Dendritic cell treated with granulocyte-macrophage colony-stimulating factor and Interleukin-4, amounts not matched to agents 40 ng/mL and 50 ng/mL, for 4 days (primary cell): Measurements from ENCODE around the gene TMEM200C.
A peak's percentile ranks its signal among the peaks of the same experiment; 100 is the strongest.

ENCODE experiments used
- H3K27ac Mint-ChIP-seq: one replicate; pipeline ENCODE4 v1.8.0; 2022; ENCODE audit warnings: mild to moderate bottlenecking, mixed read lengths
- H3K27me3 Mint-ChIP-seq: one replicate; pipeline ENCODE4 v1.8.0; 2022; ENCODE audit warnings: mild to moderate bottlenecking, mixed read lengths
- H3K36me3 Mint-ChIP-seq: one replicate; pipeline ENCODE4 v1.8.0; 2022; ENCODE audit warnings: low read depth, mixed read lengths
- H3K4me1 Mint-ChIP-seq: one replicate; pipeline ENCODE4 v1.8.0; 2022; ENCODE audit warnings: low read depth, mixed read lengths
- H3K4me3 Mint-ChIP-seq: one replicate; pipeline ENCODE4 v1.8.0; 2022; ENCODE audit warnings: mild to moderate bottlenecking, moderate library complexity, mixed read lengths
- H3K9me3 Mint-ChIP-seq: one replicate; pipeline ENCODE4 v1.8.0; 2022; ENCODE audit warnings: mixed read lengths
- intact Hi-C: fragments of 100-400 bp; cut with micrococcal nuclease; formaldehyde crosslinking; loops from one replicate; pipeline ENCODE4 v1.15.0; 2022

The TMEM200C gene

GRCh38 chr18:5895299-5895875 lies at the start of gene TMEM200C:
TSS of gene TMEM200C (minus strand) at chr18:5895522. CDS start at chr18:5892063, 3,459 bp downstream.
- Mint-ChIP-seq H3K4me1 (peaks cover 18% of the 10 kb centered on the region), H3K27me3 (peaks cover 83% of the 10 kb centered on the region), H3K9me3 (no peaks in the 10 kb centered on the region), H3K27ac (no peak within 1 kb of the TSS), H3K36me3 (no peaks in the 10 kb centered on the region), H3K4me3 (peak within 1 kb of the TSS; percentile 71)
- intact Hi-C loops, result no loop called here

DNA sequence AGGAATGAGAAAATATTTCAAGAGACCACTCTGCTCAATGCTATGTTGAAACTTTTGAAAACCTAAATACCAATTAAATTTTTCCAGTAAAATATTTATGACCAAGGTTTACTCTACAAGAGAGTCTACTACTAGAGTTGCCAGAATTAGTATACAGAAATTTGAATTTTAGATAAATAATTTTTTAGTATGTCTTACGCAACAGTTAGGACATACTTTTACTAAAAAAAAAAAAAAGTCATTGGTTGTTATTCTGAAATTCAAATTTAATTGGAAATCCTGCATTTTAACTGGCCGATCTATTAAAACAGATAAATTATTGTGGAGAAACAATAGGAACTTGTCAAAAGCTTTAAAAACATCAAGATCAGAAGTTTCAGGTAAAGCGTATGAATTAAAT lies 49.1 kb upstream of the TMEM200C start:
- Mint-ChIP-seq H3K4me3 (no peak overlapping the region), H3K36me3 (no peaks in the 10 kb centered on the region)
- intact Hi-C loops, result no loop called here

GRCh38 chr18:5943514-5943913 lies 48.2 kb upstream of the TMEM200C start:
- Mint-ChIP-seq H3K4me1 (no peaks in the 10 kb centered on the region), H3K27ac (no peak overlapping the region), H3K9me3 (no peaks in the 10 kb centered on the region), H3K27me3 (peaks cover 10% of the 10 kb centered on the region), H3K4me3 (no peak overlapping the region), H3K36me3 (no peaks in the 10 kb centered on the region)
- intact Hi-C loops, result no loop called here

More for the DNA sequence above, 49.1 kb upstream of the TMEM200C start:
- H3K9me3 Mint-ChIP-seq, result no peaks in the 10 kb centered on the region
- H3K27me3 Mint-ChIP-seq, result peaks cover 10% of the 10 kb centered on the region
- H3K4me1 Mint-ChIP-seq, result no peaks in the 10 kb centered on the region
- no peak overlapping the region for H3K27ac Mint-ChIP-seq

DNA sequence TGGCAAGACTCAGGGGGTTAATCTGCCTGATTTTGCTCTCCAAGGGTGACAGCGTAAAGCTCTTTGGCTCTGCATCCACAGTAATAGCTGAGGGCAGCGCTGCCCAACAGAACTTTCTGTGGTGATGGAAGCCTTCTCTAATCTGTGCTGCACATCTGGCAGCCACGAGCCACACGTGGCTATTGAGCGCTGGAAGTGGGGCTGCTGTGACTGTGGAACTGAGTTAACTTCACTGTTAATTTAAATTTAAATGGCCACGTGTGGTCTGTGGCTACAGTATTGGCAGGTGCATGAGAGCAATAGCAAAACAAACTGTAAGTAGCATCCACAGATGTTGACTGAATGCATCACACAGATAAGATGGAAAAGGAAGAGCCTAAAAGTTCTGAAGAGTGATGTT lies 47.3 kb upstream of the TMEM200C start:
- intact Hi-C loops, result no loop called here
- no peak overlapping the region for H3K27ac Mint-ChIP-seq
- H3K36me3 Mint-ChIP-seq, result no peaks in the 10 kb centered on the region
- no peak overlapping the region for H3K4me3 Mint-ChIP-seq
- H3K9me3 Mint-ChIP-seq, result no peaks in the 10 kb centered on the region
- H3K4me1 Mint-ChIP-seq, result no peaks in the 10 kb centered on the region
- H3K27me3 Mint-ChIP-seq, result peaks cover 12% of the 10 kb centered on the region

GRCh38 chr18:5941890-5942289 lies 46.6 kb upstream of the TMEM200C start:
- Mint-ChIP-seq H3K9me3 (no peaks in the 10 kb centered on the region), H3K27me3 (peaks cover 12% of the 10 kb centered on the region), H3K4me3 (no peak overlapping the region), H3K4me1 (no peaks in the 10 kb centered on the region), H3K36me3 (no peaks in the 10 kb centered on the region), H3K27ac (no peak overlapping the region)
- intact Hi-C loops, result no loop called here

GRCh38 chr18:5939801-5940667 lies 44.7 kb upstream of the TMEM200C start:
- no peaks in the 10 kb centered on the region for H3K36me3 Mint-ChIP-seq

DNA sequence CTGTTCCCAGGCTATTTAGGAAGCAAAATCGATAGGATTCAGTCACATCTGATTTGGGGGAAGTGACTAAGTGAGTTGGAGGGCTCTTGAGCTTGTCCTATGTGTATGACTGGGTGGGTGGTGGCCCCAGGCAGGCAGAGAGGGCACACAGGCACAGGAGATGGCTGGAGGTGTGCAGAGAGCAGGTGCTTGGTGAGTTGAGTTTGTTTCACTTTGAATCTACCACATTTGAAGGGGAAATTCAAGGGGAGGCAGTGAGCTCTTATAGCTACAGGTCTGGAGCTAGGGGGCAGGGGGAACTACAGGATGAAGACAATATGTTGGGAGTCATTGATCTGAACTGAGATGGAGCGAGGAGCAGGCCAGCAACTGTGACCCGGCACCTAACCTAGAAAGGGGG lies 42.5 kb upstream of the TMEM200C start:
- Mint-ChIP-seq H3K9me3 (no peaks in the 10 kb centered on the region), H3K27me3 (peaks cover 5% of the 10 kb centered on the region), H3K36me3 (no peaks in the 10 kb centered on the region), H3K4me1 (no peaks in the 10 kb centered on the region), H3K4me3 (no peak overlapping the region), H3K27ac (no peak overlapping the region)
- intact Hi-C loops, result no loop called here

More at GRCh38 chr18:5939801-5940667, 44.7 kb upstream of the TMEM200C start:
- no peak overlapping the region for H3K27ac Mint-ChIP-seq
- H3K27me3 Mint-ChIP-seq, result peaks cover 12% of the 10 kb centered on the region
- no peaks in the 10 kb centered on the region for H3K9me3 Mint-ChIP-seq
- no peaks in the 10 kb centered on the region for H3K4me1 Mint-ChIP-seq
- intact Hi-C loops, result no loop called here
- H3K4me3 Mint-ChIP-seq, result no peak overlapping the region

- Mint-ChIP-seq H3K27me3 (peaks cover 2% of the 10 kb centered on the region), H3K4me1 (no peaks in the 10 kb centered on the region), H3K4me3 (no peak overlapping the region), H3K9me3 (no peaks in the 10 kb centered on the region), H3K27ac (no peak overlapping the region), H3K36me3 (no peaks in the 10 kb centered on the region)
- intact Hi-C loops, result no loop called here
Measured at GRCh38 chr18:5937121-5937520, 41.8 kb upstream of the TMEM200C start.

DNA sequence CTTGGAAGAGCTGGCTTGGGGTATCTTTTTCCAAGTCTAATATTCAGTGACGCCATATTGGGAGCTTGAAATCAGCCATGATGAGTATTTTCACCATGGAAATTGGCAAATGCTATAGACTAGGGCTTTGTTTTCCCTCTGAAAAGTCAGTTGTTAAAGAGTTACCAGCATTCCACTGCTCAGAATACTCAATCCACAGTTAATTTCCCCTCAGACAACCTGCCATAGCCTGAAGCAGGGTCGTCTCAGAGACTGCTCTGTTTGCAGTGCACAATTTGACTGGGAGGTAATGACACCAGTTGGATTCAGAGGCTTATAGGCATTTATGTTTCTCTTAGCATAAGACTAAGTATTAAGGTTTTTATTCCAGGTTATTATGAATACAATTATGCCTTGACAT lies 35.5 kb upstream of the TMEM200C start:
- Mint-ChIP-seq H3K9me3 (peaks cover 8% of the 10 kb centered on the region), H3K4me1 (no peaks in the 10 kb centered on the region), H3K4me3 (no peak overlapping the region), H3K27ac (no peak overlapping the region), H3K36me3 (no peaks in the 10 kb centered on the region), H3K27me3 (peaks cover 8% of the 10 kb centered on the region)
- intact Hi-C loops, result no loop called here

DNA sequence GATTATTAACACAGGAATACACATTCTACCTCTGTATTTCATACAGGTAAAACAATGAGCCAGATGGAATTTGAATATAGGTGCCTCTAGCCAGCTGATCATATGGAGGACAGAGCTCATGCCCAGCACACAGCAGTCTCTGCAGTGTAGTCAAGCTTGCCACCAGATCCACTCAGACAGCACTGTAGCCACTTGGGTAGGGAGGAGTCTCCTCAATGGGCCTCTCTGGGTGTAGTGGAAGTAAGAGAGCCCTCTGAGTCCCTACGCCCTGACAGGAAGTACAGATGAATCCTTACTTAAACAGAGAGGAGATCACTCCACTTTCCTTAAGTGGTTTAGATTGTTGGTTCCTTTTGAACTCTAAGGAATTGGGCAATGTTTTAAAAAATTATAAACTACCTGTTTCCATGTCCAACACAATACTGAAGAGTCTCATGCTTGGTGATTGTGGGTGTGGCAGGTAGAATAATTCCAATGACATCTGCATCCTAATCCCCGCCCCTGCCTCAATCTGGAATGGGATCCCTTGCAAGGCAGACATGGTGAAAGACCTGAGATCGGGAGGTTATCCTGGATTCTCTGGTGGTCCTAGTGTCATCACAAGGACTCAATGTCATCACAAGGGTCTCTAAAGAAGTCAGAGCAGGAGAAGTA lies 23.0 kb upstream of the TMEM200C start:
- Mint-ChIP-seq H3K27me3 (no peaks in the 10 kb centered on the region), H3K36me3 (no peaks in the 10 kb centered on the region), H3K4me1 (peaks cover 7% of the 10 kb centered on the region), H3K9me3 (no peaks in the 10 kb centered on the region), H3K27ac (no peak overlapping the region), H3K4me3 (no peak overlapping the region)
- intact Hi-C loops, result no loop called here

- H3K27me3 Mint-ChIP-seq, result no peaks in the 10 kb centered on the region
- intact Hi-C loops, result no loop called here
Measured at GRCh38 chr18:5914951-5915350, 19.6 kb upstream of the TMEM200C start.

DNA sequence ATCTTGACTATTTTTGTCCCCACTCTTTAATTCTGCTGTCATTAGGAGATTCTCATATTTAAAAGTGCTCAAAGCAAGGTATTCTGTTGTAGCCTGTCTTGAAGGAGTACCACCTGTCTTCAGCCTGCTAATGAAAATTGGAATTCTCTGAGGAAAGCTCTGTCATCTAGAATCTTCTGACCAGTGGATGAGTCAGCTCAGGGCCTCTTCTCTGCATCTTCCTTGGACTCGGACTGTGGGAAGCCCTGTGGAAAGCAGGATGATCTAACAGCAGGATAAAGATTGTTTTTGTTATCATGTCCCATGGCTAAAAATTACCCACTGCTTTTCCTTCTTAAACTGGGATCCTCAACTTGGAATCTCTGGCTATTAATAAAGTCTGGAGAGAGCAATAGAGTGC lies 18.7 kb upstream of the TMEM200C start:
- Mint-ChIP-seq H3K36me3 (no peaks in the 10 kb centered on the region), H3K27ac (no peak overlapping the region), H3K27me3 (no peaks in the 10 kb centered on the region), H3K4me1 (no peaks in the 10 kb centered on the region), H3K4me3 (no peak overlapping the region), H3K9me3 (no peaks in the 10 kb centered on the region)
- intact Hi-C loops, result no loop called here

More at GRCh38 chr18:5914951-5915350, 19.6 kb upstream of the TMEM200C start:
- H3K36me3 Mint-ChIP-seq, result no peaks in the 10 kb centered on the region
- no peak overlapping the region for H3K4me3 Mint-ChIP-seq
- H3K9me3 Mint-ChIP-seq, result no peaks in the 10 kb centered on the region
- H3K27ac Mint-ChIP-seq, result no peak overlapping the region
- H3K4me1 Mint-ChIP-seq, result no peaks in the 10 kb centered on the region

GRCh38 chr18:5912566-5912965 lies 17.2 kb upstream of the TMEM200C start:
- H3K4me3 Mint-ChIP-seq, result no peak overlapping the region
- intact Hi-C loops, result no loop called here
- no peaks in the 10 kb centered on the region for H3K36me3 Mint-ChIP-seq
- H3K9me3 Mint-ChIP-seq, result no peaks in the 10 kb centered on the region
- peaks cover 3% of the 10 kb centered on the region for H3K27me3 Mint-ChIP-seq
- H3K4me1 Mint-ChIP-seq, result no peaks in the 10 kb centered on the region
- no peak overlapping the region for H3K27ac Mint-ChIP-seq

GRCh38 chr18:5909125-5909524 lies 13.8 kb upstream of the TMEM200C start:
- Mint-ChIP-seq H3K9me3 (no peaks in the 10 kb centered on the region), H3K36me3 (no peaks in the 10 kb centered on the region), H3K27me3 (peaks cover 17% of the 10 kb centered on the region), H3K4me3 (no peak overlapping the region), H3K4me1 (no peaks in the 10 kb centered on the region), H3K27ac (no peak overlapping the region)
- intact Hi-C loops, result no loop called here
